BE2C (cell line): ENCODE results near the gene NDUFB10.

Source experiments
- DNase-seq: peaks from one replicate; pipeline ENCODE4 v3.0.0-alpha.2; 2020
- H3K27me3 ChIP-seq: fragments of 250-450 bp; sonication (Bioruptor Pico); 2 replicates; pipeline ENCODE4 v1.5.1; 2020; ENCODE audit warnings: mild to moderate bottlenecking
- H3K36me3 ChIP-seq: fragments of 250-450 bp; sonication (Bioruptor Pico); 2 replicates; pipeline ENCODE4 v1.5.1; 2020; ENCODE audit warnings: mild to moderate bottlenecking
- H3K4me1 ChIP-seq: fragments of 250-450 bp; sonication (Bioruptor Pico); 2 replicates; pipeline ENCODE4 v1.5.1; 2020
- H3K4me3 ChIP-seq: 2 replicates; pipeline ENCODE4 v1.5.1; 2011; ENCODE audit warnings: low read depth, low read length
- H3K9me3 ChIP-seq: fragments of 250-450 bp; sonication (Bioruptor Pico); 2 replicates; pipeline ENCODE4 v1.5.1; 2020
- TF ChIP-seq, protein P1 (sequence below): IDR thresholded peaks from 2 replicates; pipeline ENCODE4 v1.5.1; 2012; ENCODE audit warnings: mild to moderate bottlenecking, low read depth, low read length

The NDUFB10 gene

DNA sequence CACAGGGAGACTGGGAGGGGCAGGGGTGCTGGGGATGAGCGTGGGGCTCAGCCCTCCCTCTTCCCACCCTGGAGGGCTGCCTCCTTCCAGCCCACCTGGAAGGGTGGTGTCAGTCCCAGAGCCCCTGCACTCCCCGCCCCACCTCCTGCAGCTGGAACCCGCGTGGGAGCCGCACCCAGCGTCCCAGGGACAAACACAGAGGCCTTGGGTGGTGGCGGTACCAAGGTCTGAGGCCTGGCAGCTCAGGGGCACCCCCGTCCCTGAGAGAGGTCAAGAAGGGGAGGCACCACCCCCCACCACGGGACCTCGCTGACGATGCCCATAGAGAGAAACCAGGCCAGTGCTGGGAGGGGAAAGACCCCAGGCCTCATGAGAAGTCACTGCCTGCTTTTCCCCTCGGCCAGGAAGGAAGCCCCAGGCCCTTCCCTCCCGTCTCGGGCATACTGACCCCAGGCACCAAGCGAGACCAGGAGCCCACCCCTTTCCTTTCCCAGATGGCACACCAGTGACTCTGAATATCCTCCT lies 45.2 kb upstream of the NDUFB10 start:
- H3K9me3 ChIP-seq: no peaks in the 10 kb centered on the region
- no peaks in the 10 kb centered on the region for H3K36me3 ChIP-seq
- no peak for DNase-seq
- H3K4me3 ChIP-seq: no peak overlapping the region
- peaks cover 31% of the 10 kb centered on the region for H3K27me3 ChIP-seq
- TF ChIP-seq, protein P1, sequence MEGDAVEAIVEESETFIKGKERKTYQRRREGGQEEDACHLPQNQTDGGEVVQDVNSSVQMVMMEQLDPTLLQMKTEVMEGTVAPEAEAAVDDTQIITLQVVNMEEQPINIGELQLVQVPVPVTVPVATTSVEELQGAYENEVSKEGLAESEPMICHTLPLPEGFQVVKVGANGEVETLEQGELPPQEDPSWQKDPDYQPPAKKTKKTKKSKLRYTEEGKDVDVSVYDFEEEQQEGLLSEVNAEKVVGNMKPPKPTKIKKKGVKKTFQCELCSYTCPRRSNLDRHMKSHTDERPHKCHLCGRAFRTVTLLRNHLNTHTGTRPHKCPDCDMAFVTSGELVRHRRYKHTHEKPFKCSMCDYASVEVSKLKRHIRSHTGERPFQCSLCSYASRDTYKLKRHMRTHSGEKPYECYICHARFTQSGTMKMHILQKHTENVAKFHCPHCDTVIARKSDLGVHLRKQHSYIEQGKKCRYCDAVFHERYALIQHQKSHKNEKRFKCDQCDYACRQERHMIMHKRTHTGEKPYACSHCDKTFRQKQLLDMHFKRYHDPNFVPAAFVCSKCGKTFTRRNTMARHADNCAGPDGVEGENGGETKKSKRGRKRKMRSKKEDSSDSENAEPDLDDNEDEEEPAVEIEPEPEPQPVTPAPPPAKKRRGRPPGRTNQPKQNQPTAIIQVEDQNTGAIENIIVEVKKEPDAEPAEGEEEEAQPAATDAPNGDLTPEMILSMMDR: no peak
- H3K4me1 ChIP-seq: peaks cover 5% of the 10 kb centered on the region; the same call in 1 of the 2 replicates

DNA sequence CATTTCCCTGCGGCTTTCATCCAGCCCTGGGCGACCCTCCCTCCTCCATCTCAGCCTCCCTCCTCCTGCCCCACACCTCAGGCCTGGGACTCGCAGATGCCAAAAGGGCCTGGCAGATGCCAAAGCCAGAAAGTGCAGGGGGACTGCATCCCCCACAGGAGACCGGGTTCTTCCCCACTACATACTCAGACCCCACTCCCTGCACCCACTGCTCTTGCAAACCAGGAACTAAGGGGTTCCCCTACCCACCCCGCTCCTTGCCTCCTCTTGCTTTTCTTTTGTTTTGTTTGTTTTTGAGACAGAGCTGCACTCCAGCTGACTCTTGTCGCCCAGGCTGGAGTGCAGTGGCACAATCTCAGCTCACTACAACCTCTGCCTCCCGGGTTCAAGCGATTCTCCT lies 44.4 kb upstream of the NDUFB10 start:
- Histone ChIP-seq H3K36me3 (no peaks in the 10 kb centered on the region), H3K4me3 (no peak overlapping the region), H3K27me3 (peaks cover 39% of the 10 kb centered on the region), H3K4me1 (no peaks in the 10 kb centered on the region), H3K9me3 (no peaks in the 10 kb centered on the region)
- DNase-seq: no peak
- TF ChIP-seq, protein P1: no peak

DNA sequence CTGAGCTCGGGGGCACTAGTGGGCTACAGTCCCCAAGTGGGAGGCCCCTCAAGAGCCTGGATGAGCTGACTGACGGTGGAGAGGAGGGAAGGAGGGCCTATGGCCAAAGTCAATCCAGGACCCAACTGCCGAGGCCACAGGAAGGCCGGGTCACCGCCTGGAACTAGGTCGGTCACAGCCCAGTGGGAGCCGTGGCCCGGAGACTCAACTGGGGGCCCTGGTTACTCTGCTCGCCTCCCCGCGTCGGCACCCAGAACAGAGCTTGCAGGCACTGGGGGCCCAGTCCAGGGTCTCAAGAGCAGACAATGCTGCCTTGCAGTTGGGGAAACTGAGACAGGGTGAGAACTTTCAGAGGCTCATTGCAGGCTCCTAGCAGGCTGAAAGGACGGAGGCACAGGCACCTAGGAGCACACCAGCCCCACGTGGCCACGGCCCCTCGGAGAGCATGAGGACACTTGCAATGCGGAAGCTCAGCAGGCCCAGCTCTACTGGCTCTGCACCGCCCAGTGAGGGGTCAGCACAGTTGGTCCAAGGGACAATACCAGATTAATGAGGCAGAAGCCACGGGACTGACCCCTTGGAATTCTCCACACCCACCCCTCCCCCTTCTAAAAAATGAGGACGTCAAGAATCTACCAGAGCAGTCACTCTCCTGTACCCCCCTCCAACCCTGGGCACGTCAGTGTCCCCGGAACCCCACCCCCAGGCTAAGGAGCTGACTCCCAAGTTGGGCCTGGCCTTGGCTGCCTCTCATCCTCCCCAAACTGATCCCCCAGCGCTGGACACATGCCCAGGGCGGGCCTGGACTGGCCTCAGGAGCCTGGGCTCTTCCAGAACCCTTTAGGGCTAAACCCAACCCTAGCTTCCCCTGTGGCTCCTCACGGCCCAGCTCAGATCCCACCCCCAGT lies 43.4 kb upstream of the NDUFB10 start:
- Histone ChIP-seq H3K9me3 (no peaks in the 10 kb centered on the region), H3K4me3 (no peak overlapping the region), H3K36me3 (no peaks in the 10 kb centered on the region), H3K4me1 (no peaks in the 10 kb centered on the region), H3K27me3 (peaks cover 47% of the 10 kb centered on the region)
- TF ChIP-seq, protein P1: no peak
- DNase-seq: no peak

DNA sequence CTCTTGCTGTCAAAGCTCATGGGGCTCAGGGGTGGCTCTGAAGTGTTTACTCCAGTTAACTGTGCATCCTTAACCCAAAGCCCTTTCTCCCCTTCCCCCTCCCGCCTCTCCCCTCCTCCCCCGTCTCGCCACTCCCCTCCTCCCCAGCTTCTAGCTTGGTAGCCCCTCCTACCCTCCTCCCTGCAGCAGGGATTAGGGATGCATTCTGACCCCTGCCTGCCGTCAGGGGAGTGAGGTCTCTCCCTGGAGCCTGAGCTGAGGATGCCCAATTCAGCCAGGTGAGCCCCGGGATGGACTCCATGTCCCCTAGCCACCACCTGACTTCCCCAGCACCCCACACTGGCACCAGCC lies 42.7 kb upstream of the NDUFB10 start:
- peaks cover 53% of the 10 kb centered on the region for H3K27me3 ChIP-seq
- H3K4me1 ChIP-seq: no peaks in the 10 kb centered on the region
- TF ChIP-seq, protein P1: no peak
- no peaks in the 10 kb centered on the region for H3K9me3 ChIP-seq
- H3K4me3 ChIP-seq: no peak overlapping the region
- H3K36me3 ChIP-seq: no peaks in the 10 kb centered on the region
- DNase-seq: no peak

DNA sequence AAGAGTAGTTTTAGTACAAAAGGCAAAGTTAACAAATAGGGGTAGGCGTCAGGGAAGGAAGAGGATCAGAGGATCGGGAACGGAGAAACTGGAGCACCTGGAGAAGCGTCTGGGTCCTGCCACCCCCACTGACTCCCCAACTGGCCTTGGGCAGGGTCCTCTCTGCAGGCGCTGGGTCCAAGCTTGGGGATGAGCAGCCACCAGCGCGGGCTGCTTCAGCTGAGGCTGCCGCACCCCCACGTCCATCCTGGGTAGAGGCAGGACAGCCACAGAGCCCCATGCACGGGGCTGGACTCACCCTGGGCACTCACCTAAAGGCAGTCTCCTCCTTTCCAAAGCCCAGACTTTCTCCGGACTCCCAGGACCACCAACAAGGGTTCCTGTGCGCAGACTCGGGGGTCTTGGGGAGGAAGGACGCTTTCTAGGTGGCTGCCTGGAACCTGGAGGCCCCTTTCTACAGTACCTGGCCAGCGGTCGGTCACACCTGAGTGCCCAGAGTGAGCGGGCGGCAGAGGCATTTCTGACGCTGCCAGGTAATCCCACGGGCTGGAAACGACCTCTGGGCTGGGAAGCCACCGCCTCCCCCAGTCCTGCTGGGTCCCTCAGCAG lies 42.2 kb upstream of the NDUFB10 start:
- H3K27me3 ChIP-seq: peaks cover 56% of the 10 kb centered on the region

More for the DNA sequence above, 42.2 kb upstream of the NDUFB10 start:
- Histone ChIP-seq H3K4me3 (no peak overlapping the region), H3K4me1 (no peaks in the 10 kb centered on the region), H3K36me3 (no peaks in the 10 kb centered on the region), H3K9me3 (no peaks in the 10 kb centered on the region)
- TF ChIP-seq, protein P1: no peak
- DNase-seq: no peak
